Muscle of leg (tissue), 11 donors: ENCODE data around the gene MAML3. TPM values are rescaled to one million over a fixed set of nuclear protein-coding genes. Genes with fewer than 3 reads are reported as not detected.

ENCODE experiments used
- DNase-seq: peaks from one replicate; pipeline ENCODE4 v3.0.0; 2013
- H3K27ac ChIP-seq: one replicate; pipeline ENCODE4 v1.5.1; 2013; ENCODE audit warnings: mild to moderate bottlenecking, low read length, control low read depth
- H3K27me3 ChIP-seq: one replicate; pipeline ENCODE4 v1.6.1; 2013; ENCODE audit warnings: low read length; ENCODE audit not compliant: control insufficient read depth, insufficient read depth
- H3K36me3 ChIP-seq: one replicate; pipeline ENCODE4 v1.6.1; 2013; ENCODE audit warnings: low read length; ENCODE audit not compliant: control insufficient read depth, insufficient read depth
- H3K4me1 ChIP-seq: one replicate; pipeline ENCODE4 v1.6.1; 2013; ENCODE audit warnings: low read length; ENCODE audit not compliant: control insufficient read depth, insufficient read depth
- H3K4me3 ChIP-seq: one replicate; pipeline ENCODE4 v1.5.1; 2013; ENCODE audit warnings: low read length, control low read depth
- H3K9me3 ChIP-seq: replicated peaks from 2 replicates; pipeline ENCODE4 v1.6.1; 2013; ENCODE audit warnings: low read depth, low read length; ENCODE audit not compliant: control insufficient read depth
- WGBS: methylation state at CpG from one replicate; pipeline ENCODE4 v1.1.5; 2013; ENCODE audit warnings: missing lambda C conversion rate; ENCODE audit not compliant: insufficient coverage; 5-methylcytosine and 5-hydroxymethylcytosine counted together
- polyA plus RNA-seq, 8 donors: library from polyadenylated mRNA; unstranded; fragments of 120-200 nt; gene quantifications; one replicate each; pipeline versions ENCODE4 v1.2.1 to v1.2.3, GENCODE V29; 2013; ENCODE audit warnings: inconsistent platforms in 1 of 8, low replicate concordance in 1 of 8; ENCODE audit not compliant: insufficient read length in 8 of 8, insufficient read depth in 1 of 8
- total RNA-seq: library from RNA; stranded (reverse); fragments of 120-200 nt; gene quantifications from one replicate; pipeline ENCODE4 v1.2.4, GENCODE V29; 2013

The MAML3 gene
- total and polyA plus RNA-seq, 9 donors = 3.0 to 5.5 (median 5.0) TPM

DNA sequence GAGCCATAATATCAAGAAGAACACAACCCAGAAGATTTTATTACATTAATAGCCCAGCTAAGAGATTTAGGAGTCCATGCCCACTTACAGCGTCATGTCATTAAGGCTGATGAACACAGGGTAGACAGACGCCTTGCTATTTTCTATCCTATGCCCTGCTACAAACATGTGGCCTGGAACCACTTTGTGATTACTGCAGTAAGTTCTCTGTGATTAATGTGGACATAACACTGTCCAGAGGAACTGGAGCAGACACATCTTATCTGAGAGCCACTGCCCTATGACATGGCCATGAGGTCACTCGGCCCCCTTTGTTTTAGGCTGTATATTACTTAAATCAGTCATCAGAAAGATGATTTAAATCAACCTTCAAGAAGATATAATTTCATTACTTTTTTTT lies 211.7 kb downstream of the MAML3 start:
- WGBS = no CpG with 5 or more reads among the region's 3 CpGs
- no peaks in the 10 kb centered on the region for H3K4me1 ChIP-seq
- no peaks in the 10 kb centered on the region for H3K9me3 ChIP-seq
- no peak for DNase-seq
- H3K36me3 ChIP-seq = no peaks in the 10 kb centered on the region
- no peak overlapping the region for H3K4me3 ChIP-seq
- H3K27me3 ChIP-seq = no peaks in the 10 kb centered on the region
- no peak overlapping the region for H3K27ac ChIP-seq

DNA sequence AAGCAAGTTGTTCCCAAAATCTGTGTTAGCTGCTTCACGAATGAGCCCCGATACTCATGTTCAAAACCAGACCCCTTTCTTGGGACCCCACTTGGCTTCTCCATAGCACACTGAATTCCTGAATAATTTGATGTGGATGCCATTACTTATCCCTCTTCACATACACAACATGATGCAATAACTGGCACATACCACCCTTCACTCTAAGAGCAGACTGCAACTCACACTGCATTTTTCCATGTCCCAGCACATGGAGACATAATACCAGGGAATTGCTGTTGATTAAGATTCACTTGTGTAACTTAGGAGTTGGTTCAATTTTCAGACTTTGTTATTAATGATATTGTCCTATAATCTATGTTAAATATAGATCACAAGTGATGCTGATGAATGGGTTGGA lies 213.4 kb downstream of the MAML3 start:
- Histone ChIP-seq H3K27me3 (no peaks in the 10 kb centered on the region), H3K9me3 (no peaks in the 10 kb centered on the region), H3K4me3 (no peak overlapping the region), H3K36me3 (no peaks in the 10 kb centered on the region), H3K4me1 (no peaks in the 10 kb centered on the region), H3K27ac (no peak overlapping the region)
- 100% methylated on average over 2 of the region's 2 CpGs for WGBS
- DNase-seq = no peak

DNA sequence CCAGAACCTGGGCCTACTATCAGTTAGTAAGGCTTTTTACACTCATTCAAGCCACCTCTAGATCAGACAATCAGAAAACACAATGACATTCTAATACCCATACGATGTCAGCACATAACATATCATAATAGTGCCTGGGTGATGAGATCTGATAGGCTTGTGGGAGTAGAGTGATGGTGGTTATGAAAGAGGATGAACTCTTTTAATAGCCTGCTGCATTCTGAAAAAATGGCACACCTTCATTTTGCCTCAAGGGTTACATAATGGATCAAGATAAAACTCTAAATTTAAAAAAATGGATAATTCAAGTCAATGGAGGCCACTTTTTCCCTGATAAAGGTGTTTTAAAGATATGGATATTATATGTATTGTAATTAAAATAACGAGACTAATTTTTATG lies 215.6 kb downstream of the MAML3 start:
- H3K36me3 ChIP-seq = no peaks in the 10 kb centered on the region
- WGBS = no CpG with 5 or more reads among the region's 2 CpGs
- H3K27me3 ChIP-seq = no peaks in the 10 kb centered on the region
- H3K4me1 ChIP-seq = peaks cover 5% of the 10 kb centered on the region
- no peak overlapping the region for H3K27ac ChIP-seq
- H3K4me3 ChIP-seq = no peak overlapping the region
- DNase-seq = no peak
- H3K9me3 ChIP-seq = no peaks in the 10 kb centered on the region

DNA sequence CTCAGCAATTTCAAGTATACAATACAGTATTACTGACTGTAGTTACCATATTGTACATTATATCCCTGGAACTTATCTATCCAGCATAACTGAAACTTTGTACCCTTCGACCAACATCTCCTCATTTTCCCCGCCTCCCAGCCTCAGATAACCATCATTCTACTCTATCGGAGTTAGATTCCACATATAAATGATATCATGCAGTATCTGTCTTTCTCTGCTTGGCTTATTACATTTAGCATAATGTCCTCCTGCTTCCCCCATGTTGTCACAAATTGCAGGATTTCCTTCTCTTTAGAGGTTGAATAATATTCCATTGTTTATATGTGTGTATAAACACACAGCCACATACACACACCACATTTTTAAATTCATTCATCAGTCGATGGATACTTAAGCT lies 218.1 kb downstream of the MAML3 start:
- no peak overlapping the region for H3K4me3 ChIP-seq
- H3K27ac ChIP-seq = no peak overlapping the region
- H3K4me1 ChIP-seq = peaks cover 5% of the 10 kb centered on the region
- DNase-seq = no peak
- 100% methylated on average over 1 of the region's 4 CpGs for WGBS
- no peaks in the 10 kb centered on the region for H3K27me3 ChIP-seq
- no peaks in the 10 kb centered on the region for H3K9me3 ChIP-seq
- no peaks in the 10 kb centered on the region for H3K36me3 ChIP-seq

DNA sequence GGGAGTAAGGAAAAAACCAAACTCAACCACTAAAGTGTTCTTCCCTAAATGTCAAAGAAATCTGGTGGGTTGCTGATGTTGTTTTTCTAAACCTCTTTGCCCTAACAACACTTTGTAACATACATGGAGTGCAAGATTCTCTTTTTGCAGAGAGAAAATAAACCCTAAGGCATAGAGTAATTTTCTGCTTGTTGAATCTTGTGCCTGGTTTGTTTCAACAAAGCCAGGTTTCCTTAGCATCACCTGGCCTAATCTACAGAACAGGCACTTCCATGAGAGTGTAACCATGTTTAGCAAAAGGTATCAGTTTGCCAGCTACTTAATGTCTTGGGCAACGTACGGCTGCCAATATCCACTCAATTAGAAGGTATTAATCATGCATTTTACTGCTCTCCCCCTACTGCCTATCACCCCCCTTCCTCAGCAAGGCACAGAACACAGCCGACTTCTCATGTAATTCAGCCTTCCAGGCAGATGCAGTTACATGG lies 219.2 kb downstream of the MAML3 start:
- peak overlapping the region; percentile 8 for H3K27ac ChIP-seq
- no peaks in the 10 kb centered on the region for H3K9me3 ChIP-seq
- peaks cover 5% of the 10 kb centered on the region for H3K4me1 ChIP-seq
- no peak overlapping the region for H3K4me3 ChIP-seq
- H3K36me3 ChIP-seq = no peaks in the 10 kb centered on the region
- no peaks in the 10 kb centered on the region for H3K27me3 ChIP-seq
- no peak for DNase-seq
- WGBS = 17% methylated on average over 3 of the region's 3 CpGs

DNA sequence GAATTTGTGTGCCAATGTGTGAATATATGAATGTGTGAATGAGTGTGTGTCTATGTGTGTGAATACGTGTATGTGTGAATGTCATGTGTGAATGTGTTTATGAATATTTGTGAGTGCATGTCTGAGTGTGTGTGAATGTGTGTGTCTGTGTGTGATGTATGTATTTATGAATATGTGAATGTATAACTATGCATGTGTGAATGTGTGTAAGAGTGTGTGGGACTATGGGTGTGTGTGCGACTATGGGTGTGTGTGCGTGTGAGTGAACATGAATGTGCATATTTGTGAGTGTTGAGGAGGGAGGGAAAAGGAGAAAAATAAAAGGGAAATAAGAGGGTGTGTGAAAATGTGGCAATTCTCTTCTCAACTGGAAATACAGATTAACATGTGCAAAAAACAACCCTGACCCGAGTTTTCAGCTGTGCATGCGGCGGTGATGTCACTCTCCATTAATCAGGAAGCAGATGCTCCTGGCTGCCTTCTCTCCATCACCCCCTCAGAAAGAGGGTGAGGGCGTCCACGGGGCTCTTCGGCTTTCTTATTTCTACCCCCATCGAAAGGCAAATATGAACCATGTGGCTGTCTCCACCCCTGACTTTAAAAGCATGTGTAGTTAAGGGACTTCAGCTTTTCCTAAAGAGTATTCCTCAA lies 219.8 kb downstream of the MAML3 start:
- Histone ChIP-seq H3K4me1 (peaks cover 5% of the 10 kb centered on the region), H3K27ac (peak overlapping the region; percentile 8), H3K9me3 (no peaks in the 10 kb centered on the region), H3K36me3 (no peaks in the 10 kb centered on the region), H3K4me3 (no peak overlapping the region), H3K27me3 (no peaks in the 10 kb centered on the region)
- DNase-seq = peak; percentile 79
- WGBS = 67% methylated on average over 2 of the region's 10 CpGs

DNA sequence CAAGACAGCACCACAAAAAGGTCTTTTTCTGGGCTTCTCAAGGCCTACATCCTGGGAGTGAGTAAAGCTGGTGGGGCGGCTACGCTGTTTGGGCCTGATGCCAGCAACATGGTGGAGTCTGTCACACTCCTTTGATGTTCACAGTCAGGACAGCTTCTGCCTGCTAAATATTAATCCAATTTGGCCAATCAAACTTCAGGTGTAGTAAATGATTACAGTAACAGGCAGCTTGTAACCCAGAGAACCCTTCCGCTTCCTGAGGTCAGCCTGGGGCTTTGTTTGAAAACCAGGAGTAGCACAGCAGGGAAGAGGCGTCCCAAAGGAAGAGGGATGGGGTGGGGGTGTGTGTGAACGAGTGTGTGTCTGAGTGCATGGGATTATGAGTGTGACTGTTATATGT lies 220.4 kb downstream of the MAML3 start:
- Histone ChIP-seq H3K27me3 (no peaks in the 10 kb centered on the region), H3K27ac (peak overlapping the region; percentile 38), H3K4me3 (no peak overlapping the region), H3K4me1 (peaks cover 5% of the 10 kb centered on the region), H3K9me3 (no peaks in the 10 kb centered on the region), H3K36me3 (no peaks in the 10 kb centered on the region)
- no peak for DNase-seq
- 74% methylated on average over 3 of the region's 5 CpGs for WGBS

DNA sequence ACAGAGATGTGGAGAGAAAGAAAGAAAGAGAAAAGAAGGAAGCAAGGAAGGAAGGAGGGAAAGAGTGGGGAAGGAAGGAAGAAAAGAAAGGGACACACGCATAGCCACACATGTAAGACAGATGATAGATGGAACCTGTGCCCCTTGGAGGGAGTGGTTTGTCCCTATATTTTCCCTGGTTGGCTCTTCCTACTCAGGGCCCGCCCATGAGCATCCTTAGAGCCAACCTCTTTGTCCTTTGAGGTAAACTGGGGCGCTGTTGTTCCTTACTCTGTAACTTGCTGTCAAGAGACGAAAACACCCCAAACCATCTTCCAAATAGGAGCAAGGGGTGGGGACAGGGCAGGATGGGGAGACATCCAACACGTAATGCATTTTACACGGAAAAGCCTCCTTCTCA lies 220.9 kb downstream of the MAML3 start:
- H3K27ac ChIP-seq = peak overlapping the region; percentile 38
- no peak overlapping the region for H3K4me3 ChIP-seq
- no peaks in the 10 kb centered on the region for H3K36me3 ChIP-seq
- H3K4me1 ChIP-seq = peaks cover 5% of the 10 kb centered on the region
- H3K27me3 ChIP-seq = no peaks in the 10 kb centered on the region
- 82% methylated on average over 2 of the region's 6 CpGs for WGBS
- DNase-seq = no peak
- H3K9me3 ChIP-seq = no peaks in the 10 kb centered on the region

DNA sequence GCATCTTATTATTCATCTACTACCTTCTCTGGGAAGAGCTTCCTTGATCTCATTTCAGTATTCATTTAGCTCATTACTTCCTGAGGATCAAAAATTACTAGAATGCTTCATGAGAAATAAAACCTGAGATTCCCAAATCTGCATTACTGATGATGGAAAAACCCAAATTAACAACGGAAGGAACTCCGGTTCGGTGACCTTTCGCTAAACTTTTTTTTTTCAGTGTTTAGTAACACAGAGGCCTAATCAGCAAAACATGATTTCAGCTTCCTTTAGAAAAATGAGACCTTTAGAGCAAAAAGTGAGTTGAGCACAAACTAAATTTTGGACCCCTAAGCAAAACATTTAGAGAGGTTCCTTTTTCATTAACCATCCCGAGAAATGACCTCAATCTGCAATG lies 229.2 kb downstream of the MAML3 start:
- Histone ChIP-seq H3K4me1 (peaks cover 22% of the 10 kb centered on the region), H3K36me3 (no peaks in the 10 kb centered on the region), H3K27me3 (no peaks in the 10 kb centered on the region), H3K4me3 (no peak overlapping the region), H3K9me3 (no peaks in the 10 kb centered on the region), H3K27ac (no peak overlapping the region)
- WGBS = 100% methylated on average over 1 of the region's 5 CpGs
- DNase-seq = no peak

DNA sequence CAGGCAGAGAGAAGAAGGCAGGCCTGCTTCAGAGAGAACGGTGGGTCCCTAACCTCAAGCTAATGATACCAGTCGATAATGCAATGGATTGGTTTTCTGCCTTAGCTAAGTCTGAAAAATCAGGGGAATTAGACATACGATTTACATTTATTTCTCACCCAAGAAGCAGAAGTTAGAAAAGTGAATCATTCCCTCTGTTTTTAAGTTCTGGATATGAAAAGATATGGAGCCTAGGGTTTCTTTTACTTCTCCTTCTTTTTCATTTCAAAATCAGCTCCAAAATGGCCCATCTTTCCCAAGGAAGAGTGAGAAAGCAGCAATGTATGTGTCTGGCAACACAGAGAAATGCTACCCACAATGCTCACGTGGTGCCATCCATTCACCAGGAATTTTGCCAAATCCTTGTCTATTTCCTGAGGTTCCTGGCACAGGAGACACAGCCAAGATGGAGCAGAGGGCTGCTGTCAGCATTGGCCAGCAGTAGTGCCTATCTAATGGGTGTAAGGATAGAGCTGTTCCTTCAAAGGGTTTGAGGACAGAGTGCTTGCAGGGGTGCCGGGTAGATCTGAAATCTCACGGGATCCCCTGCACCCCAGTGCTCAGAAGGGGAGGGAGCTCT lies 231.5 kb downstream of the MAML3 start:
- whole genome bisulfite sequencing = 70% methylated on average over 2 of the region's 6 CpGs
- H3K4me3 ChIP-seq = no peak overlapping the region
- no peaks in the 10 kb centered on the region for H3K27me3 ChIP-seq
- H3K27ac ChIP-seq = no peak overlapping the region
- H3K4me1 ChIP-seq = peaks cover 32% of the 10 kb centered on the region
- no peak for DNase-seq
- no peaks in the 10 kb centered on the region for H3K36me3 ChIP-seq
- H3K9me3 ChIP-seq = no peaks in the 10 kb centered on the region
